Activated T-helper 1 cell treated with anti-CD3 and anti-CD28 coated beads, Interleukin-2, amount 50 U/mL, for 16 hours (primary cell): ENCODE results near the gene DSG2.
"Not testable (repeated sequence)": the region's sequence is repeated elsewhere in the genome, so short reads cannot be mapped to it uniquely, and the experiment has no call there.

Source experiments
- DNase-seq, 2 donors: peaks; one replicate each; pipeline ENCODE4 v3.0.0-alpha.2; 2020; ENCODE audit warnings: low read depth in 1 of 2, low spot score in 1 of 2

DSG2 gene

GRCh38 chr18:31497836-31498573, at the start of gene DSG2:
Gene DSG2, plus strand, starts transcription at chr18:31498177. Its CDS starts 75 bp downstream, at chr18:31498252.
- no peak for DNase-seq

GRCh38 chr18:31450409-31450808, 47.6 kb upstream of the DSG2 start:
- DNase-seq: no peak

GRCh38 chr18:31451625-31452024, 46.4 kb upstream of the DSG2 start:
- no peak for DNase-seq

- DNase-seq: no peak
These were observed 43.8 kb upstream of the DSG2 start for GRCh38 chr18:31454066-31454708.

- no peak for DNase-seq
These were observed 28.3 kb upstream of the DSG2 start for GRCh38 chr18:31469629-31470028.

- DNase-seq: no peak
These were observed 19.3 kb upstream of the DSG2 start for GRCh38 chr18:31478688-31479087.

GRCh38 chr18:31482051-31482450, 15.9 kb upstream of the DSG2 start:
- DNase-seq: no peak

- DNase-seq: no peak
These were observed 14.6 kb upstream of the DSG2 start for GRCh38 chr18:31483396-31483795.

GRCh38 chr18:31484461-31484860, 13.5 kb upstream of the DSG2 start:
- no peak for DNase-seq

GRCh38 chr18:31486165-31486564, 11.8 kb upstream of the DSG2 start:
- DNase-seq: no peak

GRCh38 chr18:31487246-31488015, 10.5 kb upstream of the DSG2 start:
- no peak for DNase-seq

GRCh38 chr18:31489311-31489710, 8.7 kb upstream of the DSG2 start:
- DNase-seq: no peak

GRCh38 chr18:31490387-31490786, 7.6 kb upstream of the DSG2 start:
- no peak for DNase-seq

- no peak for DNase-seq
These were observed 7.1 kb upstream of the DSG2 start for GRCh38 chr18:31490833-31491232.

GRCh38 chr18:31491586-31491985, 6.4 kb upstream of the DSG2 start:
- no peak for DNase-seq

GRCh38 chr18:31492671-31493070, 5.3 kb upstream of the DSG2 start:
- no peak for DNase-seq

GRCh38 chr18:31493171-31493570, 4.8 kb upstream of the DSG2 start:
- no peak for DNase-seq

- no peak for DNase-seq
These were observed 4.0 kb upstream of the DSG2 start for GRCh38 chr18:31493941-31494340.

GRCh38 chr18:31494705-31495244, 3.2 kb upstream of the DSG2 start:
- DNase-seq: not testable (repeated sequence)

- DNase-seq: no peak
These were observed 557 bp upstream of the DSG2 start for GRCh38 chr18:31497404-31497835.

- no peak for DNase-seq
These were observed 872 bp downstream of the DSG2 start for GRCh38 chr18:31498574-31499524.
